Tibial nerve (tissue), 4 donors: ENCODE data around the gene GPX7. TPM values are rescaled to one million over a fixed set of nuclear protein-coding genes. Genes with fewer than 3 reads are reported as not detected.

ENCODE experiments used
- DNase-seq, 2 donors: peaks; one replicate each; pipeline ENCODE4 v3.0.0-alpha.2; 2019; ENCODE audit warnings: low spot score in 2 of 2
- H3K27ac ChIP-seq, 4 donors: fragments of 200-600 bp; sonication (generic) in 3 of 4; one replicate each; pipeline ENCODE4 v1.5.1; 2017 to 2019; ENCODE audit warnings: mild to moderate bottlenecking in 1 of 4
- H3K27me3 ChIP-seq, 2 donors: fragments of 200-600 bp; sonication (generic) in 1 of 2; one replicate each; pipeline versions ENCODE4 v1.5.1 to v1.6.0; 2017 to 2019
- H3K36me3 ChIP-seq, 3 donors: fragments of 200-600 bp; sonication (generic); one replicate each; pipeline ENCODE4 v1.5.1; 2018 to 2019
- H3K4me1 ChIP-seq, 4 donors: fragments of 200-600 bp; sonication (generic) in 3 of 4; one replicate each; pipeline ENCODE4 v1.5.1; 2017 to 2019
- H3K4me3 ChIP-seq, 4 donors: fragments of 200-600 bp; sonication (generic) in 3 of 4; one replicate each; pipeline ENCODE4 v1.5.1; 2017 to 2019; ENCODE audit warnings: mild to moderate bottlenecking in 1 of 4, moderate library complexity in 1 of 4
- H3K9me3 ChIP-seq, 4 donors: fragments of 200-600 bp; sonication (generic) in 3 of 4; one replicate each; pipeline ENCODE4 v1.5.1; 2017 to 2019
- EP300 ChIP-seq, 2 donors: sonication (generic); formaldehyde crosslinking; IDR thresholded peaks; one replicate each; pipeline ENCODE4 v1.6.1; 2017; ENCODE audit warnings: antibody characterized with exemption in 2 of 2, mild to moderate bottlenecking in 1 of 2
- POLR2A ChIP-seq, 2 donors: fragments of 450-650 bp; IDR thresholded peaks; one replicate each; pipeline ENCODE4 v1.6.1; 2017; ENCODE audit warnings: antibody characterized with exemption in 2 of 2, mild to moderate bottlenecking in 2 of 2, moderate library complexity in 2 of 2
- WGBS, 2 donors: methylation state at CpG; one replicate each; pipeline ENCODE4 v1.1.5; 2018; 5-methylcytosine and 5-hydroxymethylcytosine counted together
- total RNA-seq, 4 donors: library from RNA; depleted of rRNA; stranded (reverse); fragments of >200 nt; gene quantifications; one replicate each; pipeline ENCODE4 v1.1.0, GENCODE V29; 2016
- TF ChIP-seq, protein P1 (sequence below), 5 experiments: fragments of 200-600 bp in 3 of 5; fragments of 450-650 bp in 2 of 5; sonication (generic) in 3 of 5; IDR thresholded peaks; one replicate each; pipeline ENCODE4 v1.5.1; 2016 to 2019; ENCODE audit warnings: antibody characterized with exemption in 5 of 5, mild to moderate bottlenecking in 3 of 5, moderate library complexity in 2 of 5

Gene GPX7
- total RNA-seq, result 10 to 100 TPM in 3 of 4 donors, 1 to 10 TPM in 1; 6.3 to 21.4 (median 13.8) TPM

DNA sequence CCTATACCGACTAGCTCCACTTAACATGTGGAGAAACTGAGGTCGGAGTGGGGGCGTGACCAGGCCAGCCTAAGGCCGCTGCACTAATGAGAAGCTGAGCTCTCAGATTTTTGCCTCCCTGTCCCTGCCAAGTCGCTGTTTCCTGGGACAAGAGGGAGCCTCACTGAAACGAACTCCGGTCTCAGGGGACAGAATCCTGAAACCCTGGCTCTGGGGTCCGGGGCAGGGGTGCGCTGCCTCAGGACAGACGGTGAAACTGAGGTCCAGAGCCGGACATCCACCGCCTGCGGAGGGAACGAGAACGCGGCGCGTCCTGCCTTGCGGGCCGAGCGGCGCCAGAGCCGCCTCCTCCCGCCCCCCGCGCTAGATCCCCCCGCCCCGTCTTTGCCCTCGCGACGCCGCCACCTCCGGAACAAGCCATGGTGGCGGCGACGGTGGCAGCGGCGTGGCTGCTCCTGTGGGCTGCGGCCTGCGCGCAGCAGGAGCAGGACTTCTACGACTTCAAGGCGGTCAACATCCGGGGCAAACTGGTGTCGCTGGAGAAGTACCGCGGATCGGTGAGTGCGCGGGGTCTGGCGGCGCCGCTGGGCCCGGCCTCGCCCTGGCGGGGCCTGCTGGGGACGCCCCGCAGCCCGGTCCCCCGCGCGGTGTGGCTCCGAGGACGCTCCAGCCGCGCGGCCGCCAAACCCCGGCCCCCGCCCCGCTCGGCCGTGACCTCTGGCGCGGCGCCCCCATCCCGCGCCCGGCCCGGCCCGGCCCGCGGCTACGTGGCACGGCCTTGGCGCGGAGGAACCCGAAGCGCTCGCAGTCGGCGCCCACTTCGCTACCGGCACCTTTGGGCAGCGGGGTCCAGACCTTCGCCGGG is at the start of gene GPX7:
GPX7 (plus strand) TSS at position 381 of the 865 bp plus-strand sequence; CDS start at position 420, 39 bp downstream.
- peaks cover 0 to 13% (median 0%) of the 10 kb centered on the region in 3 donors for H3K36me3 ChIP-seq
- H3K4me1 ChIP-seq, result peaks cover 0 to 32% (median 10%) of the 10 kb centered on the region in 4 donors
- H3K27ac ChIP-seq, result peak within 1 kb of the TSS; percentile 54 to 87 (median 84)
- 2 to 3% methylated on average over 26 to 82 of the region's 97 CpGs for WGBS, 2 donors
- no peaks in the 10 kb centered on the region for H3K9me3 ChIP-seq
- no peaks in the 10 kb centered on the region for H3K27me3 ChIP-seq
- TF ChIP-seq, protein P1, sequence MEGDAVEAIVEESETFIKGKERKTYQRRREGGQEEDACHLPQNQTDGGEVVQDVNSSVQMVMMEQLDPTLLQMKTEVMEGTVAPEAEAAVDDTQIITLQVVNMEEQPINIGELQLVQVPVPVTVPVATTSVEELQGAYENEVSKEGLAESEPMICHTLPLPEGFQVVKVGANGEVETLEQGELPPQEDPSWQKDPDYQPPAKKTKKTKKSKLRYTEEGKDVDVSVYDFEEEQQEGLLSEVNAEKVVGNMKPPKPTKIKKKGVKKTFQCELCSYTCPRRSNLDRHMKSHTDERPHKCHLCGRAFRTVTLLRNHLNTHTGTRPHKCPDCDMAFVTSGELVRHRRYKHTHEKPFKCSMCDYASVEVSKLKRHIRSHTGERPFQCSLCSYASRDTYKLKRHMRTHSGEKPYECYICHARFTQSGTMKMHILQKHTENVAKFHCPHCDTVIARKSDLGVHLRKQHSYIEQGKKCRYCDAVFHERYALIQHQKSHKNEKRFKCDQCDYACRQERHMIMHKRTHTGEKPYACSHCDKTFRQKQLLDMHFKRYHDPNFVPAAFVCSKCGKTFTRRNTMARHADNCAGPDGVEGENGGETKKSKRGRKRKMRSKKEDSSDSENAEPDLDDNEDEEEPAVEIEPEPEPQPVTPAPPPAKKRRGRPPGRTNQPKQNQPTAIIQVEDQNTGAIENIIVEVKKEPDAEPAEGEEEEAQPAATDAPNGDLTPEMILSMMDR (IDR thresholded peaks at IDR 0.05), result no peak
- no peak for TF ChIP-seq POLR2A (IDR thresholded peaks at IDR 0.05)
- no peak for TF ChIP-seq EP300 (IDR thresholded peaks at IDR 0.05)
- DNase-seq, result no peak
- H3K4me3 ChIP-seq, result peak within 1 kb of the TSS; percentile 38 to 88 (median 62)

DNA sequence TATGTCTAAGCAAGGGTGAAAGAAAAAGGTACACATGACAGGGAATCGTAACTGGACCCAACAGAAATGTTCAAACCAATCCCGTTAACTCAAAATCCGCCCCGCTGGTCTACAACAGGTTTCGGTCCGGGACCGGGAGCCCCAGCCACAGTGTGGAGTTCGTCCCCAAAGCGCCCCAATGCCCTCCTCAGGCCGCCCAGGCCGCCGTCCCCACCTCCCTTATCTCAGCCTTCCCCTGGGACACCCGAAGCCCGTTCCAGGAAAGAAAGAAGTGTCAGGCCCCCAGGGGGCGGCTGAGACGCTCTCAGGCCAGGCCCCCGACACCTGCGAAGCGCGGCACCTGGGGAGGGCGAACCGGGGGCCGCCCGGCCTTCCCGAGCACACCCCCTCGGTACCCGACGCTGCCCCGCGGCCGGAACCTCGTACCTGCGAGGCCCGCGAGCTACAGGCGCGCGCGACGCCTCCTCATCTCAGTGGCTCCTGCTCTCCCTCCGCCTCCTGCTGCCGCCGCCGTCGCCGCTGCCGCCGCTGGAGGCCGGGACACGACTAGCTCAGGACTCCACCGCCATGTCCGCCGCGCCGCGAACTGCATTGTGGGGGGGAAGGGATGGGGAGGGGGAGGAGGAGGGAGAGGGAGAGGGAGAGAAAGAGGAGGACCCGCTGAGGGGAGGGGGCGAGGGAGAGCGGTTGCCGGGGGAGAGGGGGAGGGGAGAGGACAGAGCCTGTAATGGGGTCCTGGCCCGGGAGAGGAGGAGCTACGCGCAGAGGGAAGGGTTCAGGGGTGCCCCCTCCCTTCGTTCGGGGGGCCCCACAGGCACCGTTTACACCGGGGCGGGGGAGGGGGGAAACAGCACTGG is 49.4 kb upstream of the GPX7 start, which contains the start of gene TUT4:
TUT4 (minus strand) TSS at position 588 of the 857 bp plus-strand sequence. CDS start 26,812 bp downstream, outside the sequence.
- TF ChIP-seq EP300 (IDR thresholded peaks at IDR 0.05) (peak in 1 of 2 donors; percentile 85), POLR2A (IDR thresholded peaks at IDR 0.05) (peak in 1 of 2 donors; percentile 43)
- TF ChIP-seq, protein P1 (IDR thresholded peaks at IDR 0.05), result peak in 1 of 5 experiments; percentile 5
- 1% methylated on average over 30 to 34 of the region's 68 CpGs for WGBS, 2 donors

DNA sequence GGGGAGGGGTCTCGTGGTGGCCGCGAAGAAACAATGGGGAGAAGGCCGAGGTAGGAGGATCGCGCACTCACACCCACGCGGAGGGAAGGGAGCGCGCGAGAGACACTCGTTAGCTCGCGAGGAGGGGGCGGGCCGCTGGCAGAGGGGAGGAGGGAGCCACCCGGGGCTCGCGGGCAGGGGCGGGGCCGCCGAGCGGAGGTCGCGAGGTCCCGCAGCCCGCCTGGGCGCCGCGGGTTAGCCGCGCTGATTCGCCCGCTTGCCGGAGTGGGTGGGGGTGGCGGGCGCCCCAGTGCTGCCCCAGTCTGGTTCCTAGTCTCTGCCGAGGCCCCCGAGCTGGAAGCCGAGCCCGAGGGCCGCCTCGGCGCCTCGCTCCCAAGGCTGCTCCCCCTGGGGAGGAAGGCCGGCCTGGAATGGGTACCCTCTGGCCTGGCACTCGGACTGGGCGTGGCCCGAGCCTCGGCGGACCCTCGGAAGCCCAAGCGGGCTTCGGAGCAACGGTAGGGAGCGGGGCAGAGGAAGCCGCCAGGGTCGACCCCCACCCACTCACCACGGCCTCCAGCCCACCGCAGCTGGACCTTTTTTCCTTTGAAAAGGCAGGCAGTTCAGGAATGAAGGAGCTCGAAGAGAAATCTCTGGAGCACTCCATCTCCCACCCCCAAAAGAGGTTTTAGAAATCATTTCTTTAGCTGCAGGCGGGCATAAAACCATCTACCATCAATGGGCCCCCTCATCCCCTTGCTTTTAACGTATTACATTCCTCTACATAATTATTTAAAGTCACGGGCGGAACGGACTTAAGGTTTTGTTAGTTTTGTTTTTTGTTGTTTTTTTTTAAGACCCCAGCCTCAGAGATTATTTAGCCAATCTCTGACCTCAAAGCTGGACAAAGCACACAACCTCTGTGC is 48.6 kb upstream of the GPX7 start:
- 1 to 3% methylated on average over 42 to 45 of the region's 66 CpGs for WGBS, 2 donors
- Histone ChIP-seq H3K9me3 (no peaks in the 10 kb centered on the region), H3K4me1 (peaks cover 0 to 33% (median 8%) of the 10 kb centered on the region in 4 donors), H3K4me3 (peak overlapping the region; percentile 89 to 100 (median 98)), H3K27ac (peak overlapping the region; percentile 92 to 97 (median 95)), H3K36me3 (no peaks in the 10 kb centered on the region), H3K27me3 (no peaks in the 10 kb centered on the region)
- TF ChIP-seq, protein P1 (IDR thresholded peaks at IDR 0.05), result peak in 1 of 5 experiments; percentile 29
- peak in 1 of 2 donors; percentile 65 for TF ChIP-seq EP300 (IDR thresholded peaks at IDR 0.05)
- TF ChIP-seq POLR2A (IDR thresholded peaks at IDR 0.05), result peak; percentile 45 to 48
- DNase-seq, result peak; percentile 72 to 75

More for the DNA sequence above, 49.4 kb upstream of the GPX7 start, which contains the start of gene TUT4:
- Histone ChIP-seq H3K9me3 (no peaks in the 10 kb centered on the region), H3K27ac (peak within 1 kb of the TSS; percentile 92 to 97 (median 95)), H3K36me3 (no peaks in the 10 kb centered on the region), H3K4me3 (peak within 1 kb of the TSS; percentile 89 to 100 (median 98)), H3K27me3 (no peaks in the 10 kb centered on the region), H3K4me1 (peaks cover 0 to 33% (median 8%) of the 10 kb centered on the region in 4 donors)
- peak; percentile 56 to 71 for DNase-seq

DNA sequence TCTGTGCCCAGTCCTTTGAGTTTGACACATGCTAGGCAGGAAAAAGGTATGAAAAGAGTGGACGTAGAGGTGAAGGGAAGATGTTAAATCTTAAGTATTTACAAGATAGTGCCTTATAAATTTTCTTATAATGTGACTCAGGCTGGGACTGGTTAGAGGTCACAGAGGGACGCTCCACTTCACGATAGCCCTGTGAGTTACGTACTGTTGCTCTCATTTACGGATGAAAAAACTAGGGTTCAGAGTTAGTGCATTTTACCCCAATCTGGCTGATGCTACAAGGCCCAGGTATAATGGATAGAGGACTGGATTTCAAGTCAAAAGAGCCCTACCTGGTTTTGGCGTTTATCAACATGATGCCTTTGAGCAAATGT is 47.9 kb upstream of the GPX7 start:
- WGBS, 2 donors, result 48 to 51% methylated on average over 6 of the region's 6 CpGs
- Histone ChIP-seq H3K9me3 (no peaks in the 10 kb centered on the region), H3K4me1 (peaks cover 0 to 33% (median 7%) of the 10 kb centered on the region in 4 donors), H3K36me3 (no peaks in the 10 kb centered on the region), H3K27me3 (no peaks in the 10 kb centered on the region), H3K4me3 (peak overlapping the region in 3 of 4 donors; percentile 89 to 100 (median 98)), H3K27ac (peak overlapping the region; percentile 30 to 97 (median 93))
- no peak for DNase-seq
- TF ChIP-seq, protein P1 (IDR thresholded peaks at IDR 0.05), result no peak
- TF ChIP-seq EP300 (IDR thresholded peaks at IDR 0.05), result no peak
- no peak for TF ChIP-seq POLR2A (IDR thresholded peaks at IDR 0.05)
